Rectal smooth muscle tissue (tissue), 1 donor: ENCODE results near the gene SLC36A3.
"Not testable (repeated sequence)": the region's sequence is repeated elsewhere in the genome, so short reads cannot be mapped to it uniquely, and the experiment has no call there.

Experiments
- H3K27ac ChIP-seq: one replicate; pipeline ENCODE4 v1.7.0; 2013; ENCODE audit warnings: low read depth, low read length, inconsistent platforms
- H3K27me3 ChIP-seq: one replicate; pipeline ENCODE4 v1.7.0; 2013; ENCODE audit warnings: low read length; ENCODE audit not compliant: control insufficient read depth, insufficient read depth
- H3K36me3 ChIP-seq: one replicate; pipeline ENCODE4 v1.7.0; 2013; ENCODE audit warnings: low read length; ENCODE audit not compliant: control insufficient read depth, insufficient read depth
- H3K4me1 ChIP-seq: one replicate; pipeline ENCODE4 v1.7.0; 2013; ENCODE audit warnings: low read length; ENCODE audit not compliant: control insufficient read depth, insufficient read depth
- H3K4me3 ChIP-seq: one replicate; pipeline ENCODE4 v1.7.0; 2013; ENCODE audit warnings: low read length
- H3K9ac ChIP-seq: one replicate; pipeline ENCODE4 v1.7.0; 2013; ENCODE audit warnings: low read length

Gene SLC36A3

DNA sequence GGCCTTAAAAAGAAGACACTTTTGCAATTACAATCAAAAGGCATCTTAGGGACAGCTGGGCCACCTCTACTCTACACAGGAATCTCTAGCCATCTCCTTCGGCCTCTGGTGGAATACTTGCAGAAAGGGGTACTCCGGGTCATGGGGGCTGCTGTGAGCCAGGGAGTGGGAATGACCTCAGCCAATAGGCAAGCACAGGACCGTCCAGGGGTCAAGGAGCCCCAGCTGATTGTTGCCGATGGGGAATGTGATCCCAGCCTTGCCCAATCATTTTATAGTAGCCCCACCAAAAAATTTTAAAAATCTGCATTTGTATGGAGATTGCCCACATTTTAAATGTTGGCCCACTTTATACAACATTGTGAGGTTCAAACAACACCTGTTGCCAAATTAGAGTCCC is 16.9 kb upstream of the SLC36A3 start:
- H3K36me3 ChIP-seq = no peaks in the 10 kb centered on the region
- H3K9ac ChIP-seq = no peak overlapping the region
- H3K4me3 ChIP-seq = no peak overlapping the region
- H3K27ac ChIP-seq = no peak overlapping the region
- no peaks in the 10 kb centered on the region for H3K27me3 ChIP-seq
- no peaks in the 10 kb centered on the region for H3K4me1 ChIP-seq

DNA sequence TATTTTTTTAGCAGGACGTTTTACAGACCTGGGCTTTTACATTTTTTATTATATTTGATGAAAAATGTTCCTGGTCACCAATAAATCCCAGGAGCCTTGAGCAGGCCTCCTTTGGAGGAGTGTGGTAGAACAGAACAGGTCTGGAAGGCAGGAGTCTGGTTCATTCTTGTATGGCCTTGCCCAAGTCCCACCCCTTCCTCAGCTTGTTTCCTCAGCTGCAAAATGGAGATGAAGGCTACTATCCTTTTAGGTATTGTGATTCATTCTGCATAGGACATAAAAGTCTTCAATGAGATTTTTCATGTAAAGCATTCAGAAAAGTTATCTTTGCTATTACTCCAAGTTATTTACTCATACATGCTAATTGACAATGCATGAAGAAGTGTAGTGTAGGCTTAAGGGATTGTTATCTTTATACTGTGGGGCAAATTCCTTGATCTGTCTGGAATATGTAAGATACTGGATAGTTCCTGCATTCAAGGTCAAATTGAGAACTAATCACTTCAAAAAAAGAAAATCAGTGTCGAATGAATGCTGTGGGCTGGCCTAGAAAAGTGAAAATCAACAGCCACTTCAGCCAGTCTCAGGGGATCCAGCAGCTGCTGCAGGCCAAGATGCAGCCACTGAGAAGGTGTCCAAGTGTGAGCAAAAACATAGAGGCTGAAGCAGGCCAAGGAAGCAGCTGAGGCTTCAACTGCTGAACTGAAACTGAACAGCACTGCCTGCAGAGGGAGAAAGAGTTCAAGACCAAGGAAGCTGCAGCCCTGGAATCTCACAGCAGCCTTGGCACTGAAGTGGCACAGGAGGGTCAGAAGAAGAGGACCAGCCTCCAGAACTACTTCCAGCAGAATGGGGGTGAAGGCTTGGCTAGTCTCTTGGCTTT is 15.5 kb upstream of the SLC36A3 start:
- no peaks in the 10 kb centered on the region for H3K4me1 ChIP-seq
- H3K4me3 ChIP-seq = no peak overlapping the region
- H3K9ac ChIP-seq = no peak overlapping the region
- H3K27ac ChIP-seq = peak overlapping the region; percentile 49
- H3K27me3 ChIP-seq = no peaks in the 10 kb centered on the region
- no peaks in the 10 kb centered on the region for H3K36me3 ChIP-seq

DNA sequence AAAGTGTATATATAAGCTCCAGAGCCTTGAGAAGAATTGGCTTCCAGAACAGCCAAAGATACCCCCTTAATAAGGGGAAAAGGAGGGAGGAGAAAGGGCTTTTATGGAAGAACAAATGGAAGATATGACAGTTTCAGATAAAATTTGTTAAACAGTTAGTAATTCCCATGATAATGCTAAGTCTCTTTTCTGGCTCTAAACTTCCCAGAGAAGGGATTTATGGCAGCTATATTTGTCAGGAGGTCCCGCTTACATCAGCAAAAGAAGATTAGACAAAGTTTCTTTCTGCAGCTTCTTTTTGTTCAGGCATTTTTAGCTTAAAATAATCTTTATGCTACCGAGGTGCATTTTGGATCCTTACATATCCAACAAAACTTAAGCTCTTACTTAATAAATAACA is 14.3 kb upstream of the SLC36A3 start:
- Histone ChIP-seq H3K36me3 (no peaks in the 10 kb centered on the region), H3K27me3 (no peaks in the 10 kb centered on the region), H3K9ac (no peak overlapping the region), H3K27ac (no peak overlapping the region), H3K4me3 (no peak overlapping the region), H3K4me1 (no peaks in the 10 kb centered on the region)

DNA sequence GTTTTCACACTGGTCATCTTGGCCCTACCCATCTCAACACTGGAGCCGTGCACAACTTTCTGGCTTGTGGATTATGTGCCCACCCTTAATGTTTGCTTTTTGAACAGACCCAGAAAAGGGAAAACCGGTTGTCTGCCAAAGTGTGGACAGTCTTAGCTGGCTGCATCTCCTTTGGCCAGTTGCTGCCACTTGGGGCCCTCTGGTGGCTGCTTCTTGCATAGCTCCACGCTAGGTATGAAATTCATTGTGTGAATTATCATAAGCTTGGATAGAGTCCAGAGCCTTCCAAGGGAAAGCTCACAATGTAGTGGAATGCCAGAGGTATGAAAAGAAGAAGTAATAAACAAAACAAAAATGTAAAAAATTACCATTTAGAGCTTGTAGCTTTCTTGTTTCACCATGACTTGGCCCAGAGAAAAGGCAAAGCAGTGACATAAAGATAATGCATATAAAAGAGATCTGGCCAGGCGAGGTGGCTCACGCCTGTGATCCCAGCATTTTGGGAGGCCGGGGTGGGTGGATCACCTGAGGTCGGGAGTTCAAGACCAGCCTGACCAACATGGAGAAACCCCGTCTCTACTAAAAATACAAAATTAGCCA is 12.5 kb upstream of the SLC36A3 start:
- Histone ChIP-seq H3K4me3 (no peak overlapping the region), H3K27ac (no peak overlapping the region), H3K27me3 (no peaks in the 10 kb centered on the region), H3K36me3 (no peaks in the 10 kb centered on the region), H3K4me1 (no peaks in the 10 kb centered on the region), H3K9ac (no peak overlapping the region)

DNA sequence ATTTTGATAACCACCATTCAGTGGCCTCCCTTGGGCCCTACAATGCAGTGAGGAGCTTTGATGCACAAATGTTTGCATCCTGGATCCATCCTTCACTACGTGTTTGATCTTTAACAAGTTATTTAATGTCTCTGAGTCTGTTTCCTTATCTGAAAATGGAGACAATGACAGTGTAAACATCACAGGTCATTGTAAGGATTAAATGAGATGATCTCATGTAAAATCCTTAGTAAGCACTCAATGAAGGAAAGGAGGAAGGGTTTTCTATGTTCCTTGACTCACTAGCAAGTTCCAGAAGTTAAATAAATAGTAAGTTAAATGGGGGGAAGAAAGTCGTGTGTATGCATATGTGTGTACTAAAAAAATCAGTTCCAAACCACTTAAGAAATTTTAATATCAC is 9.8 kb upstream of the SLC36A3 start:
- Histone ChIP-seq H3K4me1 (no peaks in the 10 kb centered on the region), H3K27me3 (no peaks in the 10 kb centered on the region), H3K36me3 (no peaks in the 10 kb centered on the region), H3K27ac (no peak overlapping the region), H3K9ac (no peak overlapping the region), H3K4me3 (no peak overlapping the region)

DNA sequence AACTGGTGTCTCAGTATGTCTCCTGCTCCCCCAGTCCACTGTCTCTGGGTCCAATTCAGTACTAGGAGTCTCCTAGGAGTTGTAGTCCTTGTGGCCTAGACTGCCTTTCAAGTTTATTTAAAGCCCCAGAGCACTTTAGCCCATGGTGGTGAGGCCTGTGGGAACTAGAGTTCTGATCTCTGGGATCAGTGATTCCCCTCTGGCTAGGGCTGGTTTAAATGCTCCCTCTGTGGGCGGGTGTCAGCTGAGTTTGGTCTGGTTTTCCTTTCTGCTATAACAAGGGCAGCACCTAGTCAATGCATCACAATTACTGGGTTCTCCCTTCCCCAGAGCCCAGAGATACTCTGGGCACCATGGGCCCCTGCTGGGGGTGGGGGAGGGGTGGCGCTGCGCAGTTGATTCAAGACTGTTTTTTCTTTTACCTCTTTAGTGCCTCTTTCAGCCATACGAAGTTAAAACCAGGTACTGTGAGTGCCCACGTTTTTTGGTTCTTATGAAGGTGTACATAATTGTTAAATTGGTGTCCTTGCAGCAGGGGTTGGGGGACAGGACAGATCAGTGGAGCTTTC is 9.3 kb upstream of the SLC36A3 start:
- Histone ChIP-seq H3K27me3 (no peaks in the 10 kb centered on the region), H3K4me3 (no peak overlapping the region)

DNA sequence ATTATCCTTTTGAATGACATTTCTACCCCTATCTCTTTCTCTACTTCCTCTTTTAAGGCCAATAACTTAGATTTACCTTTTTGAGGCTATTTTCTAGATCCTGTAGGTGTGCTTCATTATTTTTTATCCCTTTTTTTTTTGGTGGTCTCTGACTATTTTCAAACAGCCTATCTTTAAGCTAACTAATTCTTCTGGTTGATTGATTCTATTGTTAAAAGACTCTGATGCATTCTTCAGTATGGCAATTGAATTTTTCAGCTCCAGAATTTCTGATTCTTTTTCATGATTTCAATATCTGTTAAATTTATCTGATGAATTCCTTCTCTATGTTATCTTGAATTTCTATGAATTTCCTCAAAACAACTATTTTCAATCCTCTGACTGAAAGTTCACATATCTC is 7.4 kb upstream of the SLC36A3 start:
- Histone ChIP-seq H3K27ac (no peak overlapping the region), H3K9ac (no peak overlapping the region), H3K36me3 (no peaks in the 10 kb centered on the region), H3K4me1 (no peaks in the 10 kb centered on the region), H3K4me3 (no peak overlapping the region), H3K27me3 (no peaks in the 10 kb centered on the region)

More for the DNA sequence above, 9.3 kb upstream of the SLC36A3 start:
- Histone ChIP-seq H3K4me1 (no peaks in the 10 kb centered on the region), H3K27ac (no peak overlapping the region), H3K36me3 (no peaks in the 10 kb centered on the region), H3K9ac (no peak overlapping the region)

DNA sequence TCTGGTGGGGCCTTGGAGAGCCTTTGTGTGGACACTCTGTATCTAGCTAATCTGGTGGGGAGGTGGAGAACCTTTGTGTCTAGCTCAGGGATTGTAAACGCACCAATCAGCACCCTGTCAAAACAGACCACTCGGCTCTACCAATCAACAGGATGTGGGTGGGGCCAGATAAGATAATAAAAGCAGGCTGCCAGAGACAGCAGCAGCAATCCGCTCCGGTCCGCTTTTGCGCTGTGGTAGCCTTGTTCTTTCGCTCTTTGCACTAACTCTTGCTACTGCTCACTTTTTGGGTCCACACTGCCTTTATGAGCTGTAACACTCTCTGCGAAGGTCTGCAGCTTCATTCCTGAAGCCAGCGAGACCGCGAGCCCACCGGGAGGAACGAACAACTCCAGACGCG is 6.3 kb upstream of the SLC36A3 start:
- not testable (repeated sequence) for H3K4me3 ChIP-seq, H3K27me3 ChIP-seq, H3K9ac ChIP-seq, H3K27ac ChIP-seq, H3K4me1 ChIP-seq, H3K36me3 ChIP-seq

DNA sequence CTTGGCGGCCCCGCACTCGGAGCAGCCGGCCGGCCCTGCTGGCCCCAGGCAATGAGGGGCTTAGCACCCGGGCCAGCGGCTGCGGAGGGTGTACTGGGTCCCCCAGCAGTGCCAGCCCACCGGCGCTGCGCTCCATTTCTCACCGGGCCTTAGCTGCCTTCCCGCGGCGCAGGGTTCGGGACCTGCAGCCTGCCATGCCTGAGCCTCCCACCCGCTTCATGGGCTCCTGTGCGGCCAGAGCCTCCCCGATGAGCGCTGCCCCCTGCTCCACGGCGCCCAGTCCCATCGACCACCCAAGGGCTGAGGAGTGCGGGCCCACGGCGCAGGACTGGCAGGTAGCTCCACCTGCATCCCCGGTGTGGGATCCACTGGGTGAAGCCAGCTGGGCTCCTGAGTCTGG is 5.7 kb upstream of the SLC36A3 start:
- not testable (repeated sequence) for H3K4me1 ChIP-seq, H3K27me3 ChIP-seq, H3K9ac ChIP-seq, H3K27ac ChIP-seq, H3K36me3 ChIP-seq, H3K4me3 ChIP-seq

DNA sequence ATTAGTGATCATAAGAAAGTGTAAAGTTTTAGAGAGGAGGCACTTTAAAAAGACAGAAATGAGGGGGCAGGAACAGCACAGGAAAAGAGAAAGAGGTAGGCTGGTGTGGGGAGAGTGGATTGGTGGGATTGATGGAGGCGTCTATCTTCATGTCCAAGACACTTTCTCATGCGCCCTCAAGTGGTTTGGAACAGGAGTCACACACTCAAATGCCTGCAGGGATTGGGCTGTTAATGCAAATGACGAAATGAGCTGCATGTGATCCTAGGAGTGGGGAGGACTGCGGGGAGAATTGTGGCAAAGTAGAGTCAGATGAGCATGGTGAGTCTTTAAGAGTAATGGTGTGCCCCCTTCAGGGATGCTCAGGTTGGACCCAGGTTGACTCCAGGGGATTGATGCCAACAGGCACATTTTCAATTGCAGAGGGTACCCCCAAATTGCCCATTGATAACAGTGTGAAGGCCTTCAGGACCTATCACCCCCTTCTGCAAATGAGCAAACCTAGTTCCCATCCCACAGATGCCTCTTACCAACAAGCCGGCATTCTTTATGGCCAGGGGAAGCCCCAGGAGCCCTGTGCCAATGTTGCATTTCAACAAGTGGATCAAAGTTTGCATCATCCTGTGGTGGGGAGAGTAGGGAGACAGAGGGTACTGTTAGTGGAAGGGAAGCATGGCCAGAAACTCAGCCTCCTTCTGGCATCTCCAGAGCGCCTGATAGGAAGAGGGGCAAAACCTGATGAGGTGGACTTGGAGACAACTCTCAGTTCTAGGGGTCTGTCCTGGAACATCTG is 5.3 kb downstream of the SLC36A3 start:
- Histone ChIP-seq H3K4me3 (no peak overlapping the region), H3K4me1 (no peaks in the 10 kb centered on the region), H3K9ac (no peak overlapping the region), H3K27me3 (no peaks in the 10 kb centered on the region), H3K36me3 (no peaks in the 10 kb centered on the region), H3K27ac (no peak overlapping the region)

DNA sequence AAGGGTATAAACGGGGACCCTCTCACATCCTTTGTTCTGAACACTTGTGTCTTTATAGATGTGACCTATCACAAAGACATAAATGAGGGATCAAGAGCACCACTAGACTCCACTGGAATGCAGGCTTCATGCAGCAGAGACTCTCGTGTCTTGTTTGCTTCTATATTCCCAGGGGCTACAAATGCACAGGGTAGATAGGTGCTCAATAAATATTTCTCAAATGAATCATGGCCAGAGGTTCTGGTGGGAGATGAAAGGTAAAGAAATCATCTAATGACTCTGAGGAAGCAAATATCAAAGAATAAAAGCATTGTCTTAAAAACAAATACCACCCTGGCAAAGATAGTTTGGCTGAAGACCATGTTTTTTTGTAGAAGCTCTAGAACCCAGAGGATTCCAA is 6.6 kb downstream of the SLC36A3 start:
- Histone ChIP-seq H3K27me3 (no peaks in the 10 kb centered on the region), H3K36me3 (no peaks in the 10 kb centered on the region), H3K4me1 (no peaks in the 10 kb centered on the region), H3K27ac (no peak overlapping the region), H3K4me3 (no peak overlapping the region), H3K9ac (no peak overlapping the region)

DNA sequence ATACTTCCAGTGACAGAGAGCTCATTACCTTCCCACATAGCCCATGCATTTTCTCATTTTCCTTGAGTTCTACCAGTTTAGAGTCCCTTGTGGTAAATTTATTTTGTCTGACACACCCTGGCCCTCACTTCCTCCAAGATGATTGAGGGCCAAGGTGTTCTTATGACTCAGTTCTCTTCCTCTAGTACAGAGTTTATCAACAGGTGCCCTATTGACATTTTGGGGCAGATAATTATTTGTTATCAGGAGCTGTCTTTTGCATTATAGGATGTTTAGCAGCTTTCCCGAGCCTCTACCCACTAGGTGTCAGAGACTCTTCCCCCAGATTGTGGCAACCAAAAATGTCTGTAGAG is 7.1 kb downstream of the SLC36A3 start:
- H3K4me1 ChIP-seq = no peaks in the 10 kb centered on the region
- no peak overlapping the region for H3K27ac ChIP-seq
- no peaks in the 10 kb centered on the region for H3K36me3 ChIP-seq
- H3K9ac ChIP-seq = no peak overlapping the region
- H3K27me3 ChIP-seq = no peaks in the 10 kb centered on the region
- H3K4me3 ChIP-seq = no peak overlapping the region
